ENCODE measurements around the gene ZNF280D.
"Not testable (repeated sequence)": the region's sequence is repeated elsewhere in the genome, so short reads cannot be mapped to it uniquely, and the experiment has no call there.

ZNF280D gene

GRCh38 chr15:56733136-56734012 lies at the start of gene ZNF280D:
ZNF280D (minus strand) TSS chr15:56733509; CDS start chr15:56707109, 26,400 bp downstream.
- ATAC-seq, result peak; percentile 85 to 89

DNA sequence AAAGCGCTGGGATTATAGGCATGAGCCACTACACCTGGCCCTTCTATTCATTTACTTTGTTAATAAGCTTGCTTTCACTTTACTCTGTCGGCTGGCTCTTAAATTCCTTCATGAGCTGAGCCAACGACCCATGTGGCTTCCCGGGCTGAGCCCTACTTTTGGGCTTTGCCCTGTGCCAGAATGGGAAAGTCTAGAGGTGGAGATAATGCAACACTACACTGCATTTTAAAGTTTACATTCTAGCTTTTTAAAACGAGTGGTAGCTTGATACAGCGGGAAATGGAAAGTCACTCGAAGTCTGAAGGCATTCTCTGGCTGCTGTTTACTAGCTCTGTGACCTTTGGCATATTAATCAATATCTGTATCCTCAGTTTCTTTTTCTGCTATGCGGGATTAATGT lies 49.0 kb upstream of the ZNF280D start:
- ATAC-seq, result no peak

DNA sequence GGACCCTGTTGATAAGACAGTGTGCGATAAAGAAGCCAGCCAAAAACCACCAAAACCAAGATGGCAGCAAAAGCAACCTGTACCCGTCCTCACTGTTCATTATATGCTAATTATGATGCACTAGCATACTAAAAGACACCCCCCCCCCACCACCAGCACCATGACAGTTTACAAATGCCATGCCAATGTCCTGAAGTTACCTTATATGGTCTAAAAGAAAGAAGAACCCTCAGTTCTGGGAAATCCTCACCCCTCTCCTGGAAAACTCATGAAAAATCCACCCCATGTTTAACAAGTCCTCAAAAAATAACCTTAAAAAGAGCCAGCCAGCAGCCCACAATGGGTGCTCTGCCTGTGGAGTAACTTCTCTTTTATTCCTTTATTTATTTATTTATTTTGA lies 48.4 kb upstream of the ZNF280D start:
- no peak for ATAC-seq

GRCh38 chr15:56780102-56780725 lies 46.9 kb upstream of the ZNF280D start:
- peak; percentile 49 to 53 for ATAC-seq

DNA sequence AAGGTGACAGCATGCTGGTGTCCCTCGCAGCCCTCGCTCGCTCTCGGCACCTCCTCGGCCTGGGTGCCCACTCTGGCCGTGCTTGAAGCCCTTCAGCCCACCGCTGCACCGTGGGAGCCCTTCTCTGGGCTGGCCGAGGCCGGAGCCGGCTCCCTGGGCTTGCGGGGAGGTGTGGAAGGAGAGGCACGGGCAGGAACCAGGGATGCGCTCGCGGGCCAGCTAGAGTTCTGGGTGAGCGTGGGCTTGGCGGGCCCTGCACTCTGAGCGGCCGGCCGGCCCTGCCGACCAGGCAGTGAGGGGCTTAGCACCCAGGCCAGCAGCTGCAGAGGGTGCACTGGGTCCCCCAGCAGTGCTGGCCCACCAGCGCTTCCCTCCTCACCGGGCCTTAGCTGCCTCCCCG lies 46.1 kb upstream of the ZNF280D start:
- not testable (repeated sequence) for ATAC-seq

DNA sequence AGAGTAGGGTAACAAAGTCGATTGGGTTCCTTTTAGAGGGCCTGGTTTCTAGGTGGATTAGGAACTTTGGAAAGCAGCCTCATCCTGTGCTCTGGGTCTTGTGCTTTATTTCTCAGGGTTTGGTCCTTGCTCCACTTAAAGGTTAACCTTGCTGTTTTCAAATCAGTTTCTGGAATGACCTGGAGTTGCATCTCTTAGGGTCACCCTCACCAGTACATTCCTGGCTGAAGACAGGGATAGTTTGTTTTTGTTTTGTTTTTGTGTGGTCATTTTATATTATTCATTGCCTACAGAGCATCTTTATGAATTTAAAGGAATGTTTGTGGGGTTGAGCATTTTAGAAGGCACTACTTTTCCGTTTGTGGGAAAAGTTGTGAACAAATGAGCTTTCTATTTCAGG lies 45.5 kb upstream of the ZNF280D start:
- ATAC-seq, result no peak

- ATAC-seq, result no peak
Measured at GRCh38 chr15:56776839-56777238, 43.5 kb upstream of the ZNF280D start.

GRCh38 chr15:56775641-56776040 lies 42.3 kb upstream of the ZNF280D start:
- ATAC-seq, result no peak

GRCh38 chr15:56774356-56774755 lies 41.0 kb upstream of the ZNF280D start:
- no peak for ATAC-seq

GRCh38 chr15:56772868-56773639 lies 39.7 kb upstream of the ZNF280D start:
- no peak for ATAC-seq

DNA sequence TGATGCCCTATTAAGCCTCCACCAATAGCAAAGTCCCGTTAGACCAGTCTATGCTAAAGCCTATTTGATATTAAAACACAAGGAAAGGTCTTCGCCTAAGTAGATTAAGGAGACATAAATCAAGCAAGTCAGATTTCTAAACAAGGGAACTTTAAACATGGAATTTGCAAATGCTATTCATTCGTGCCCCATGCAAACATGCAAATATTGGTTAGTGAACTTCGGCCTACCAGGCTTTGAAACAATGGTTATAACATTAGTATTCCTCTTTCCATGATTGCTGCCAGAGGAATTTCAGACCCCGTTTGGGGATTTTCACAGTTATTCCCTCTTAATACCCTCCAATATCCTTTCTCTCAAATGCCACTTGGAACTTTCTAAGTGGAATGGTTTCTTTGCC lies 36.9 kb upstream of the ZNF280D start:
- no peak for ATAC-seq

GRCh38 chr15:56767315-56767714 lies 34.0 kb upstream of the ZNF280D start:
- peak; percentile 92 to 98 for ATAC-seq

GRCh38 chr15:56765251-56765650 lies 31.9 kb upstream of the ZNF280D start:
- no peak for ATAC-seq

GRCh38 chr15:56763141-56763895 lies 30.0 kb upstream of the ZNF280D start:
- ATAC-seq, result no peak

- no peak for ATAC-seq
Measured at GRCh38 chr15:56760186-56760585, 26.9 kb upstream of the ZNF280D start.

GRCh38 chr15:56759450-56759845 lies 26.1 kb upstream of the ZNF280D start:
- ATAC-seq, result no peak

DNA sequence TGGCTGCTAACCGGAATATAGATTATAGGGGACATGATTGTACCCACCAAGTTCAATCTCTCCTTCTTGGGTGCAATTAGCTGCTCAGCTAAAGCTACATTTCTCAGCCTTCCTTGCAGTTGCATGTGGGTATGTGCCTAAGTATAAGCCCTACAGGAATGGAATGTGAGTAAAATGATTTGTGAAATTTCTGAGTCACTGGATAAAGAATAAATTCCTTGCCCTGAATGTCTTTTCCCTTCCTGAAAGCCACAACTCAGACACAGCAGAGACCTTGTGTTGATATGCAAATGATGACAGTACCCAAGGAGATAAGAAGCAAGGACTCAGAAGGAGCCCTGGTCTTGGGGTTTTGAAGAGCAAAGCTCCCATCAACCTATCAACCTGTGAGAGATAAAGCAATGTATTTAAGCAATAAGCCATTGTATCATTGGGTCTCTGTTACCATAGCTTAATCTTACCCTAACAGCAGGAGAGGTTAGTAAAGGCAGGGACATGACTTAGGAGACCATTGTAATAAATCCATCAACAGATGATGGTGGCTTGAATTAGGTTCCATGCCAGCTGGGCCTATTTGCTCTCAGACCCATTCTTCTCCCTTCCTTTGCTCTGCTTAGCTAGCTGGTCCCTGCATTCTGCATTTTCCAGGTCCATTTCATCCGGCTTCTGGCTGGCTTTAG lies 25.6 kb upstream of the ZNF280D start:
- ATAC-seq, result no peak

DNA sequence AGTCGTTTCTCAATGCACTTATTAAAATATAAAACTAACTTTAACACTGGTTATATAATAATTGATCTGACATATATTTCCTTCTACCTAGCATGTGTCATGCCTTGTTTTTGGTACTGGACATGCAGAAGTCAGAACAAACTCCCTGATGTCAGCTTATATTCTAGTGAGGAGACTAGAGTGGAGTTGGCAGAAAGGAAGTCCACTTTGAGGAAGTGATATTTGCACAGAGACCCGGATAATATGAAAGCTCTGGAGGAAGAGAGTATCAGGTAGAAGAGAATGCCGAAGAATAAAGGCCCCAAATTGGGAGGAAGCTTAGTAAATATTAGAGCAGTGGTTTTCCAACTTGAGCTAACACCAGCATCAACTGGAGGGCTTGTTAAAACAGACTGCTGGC lies 24.6 kb upstream of the ZNF280D start:
- ATAC-seq, result no peak

- ATAC-seq, result no peak
Measured at GRCh38 chr15:56754772-56755370, 21.6 kb upstream of the ZNF280D start.

- no peak for ATAC-seq
Measured at GRCh38 chr15:56752986-56753385, 19.7 kb upstream of the ZNF280D start.

GRCh38 chr15:56749982-56750381 lies 16.7 kb upstream of the ZNF280D start:
- ATAC-seq, result no peak

All from activated CD4-positive, CD25-positive, alpha-beta regulatory T cell treated with anti-CD3 and anti-CD28 coated beads, Interleukin-2, amount 50 U/mL, for 24 hours (primary cell).